WTC11 (cell line): ENCODE measurements around the gene RFX4. TPM values are rescaled to one million over a fixed set of nuclear protein-coding genes. Genes with fewer than 3 reads are reported as not detected.

ENCODE experiments used
- ATAC-seq: fragments of 200-7000 bp; cut with Tn5 transposase; 2 replicates; pipeline ENCODE4 v1.10.0; 2021; ENCODE audit warnings: mild to moderate bottlenecking, moderate library complexity
- CTCF ChIA-PET: fragments of 300-600 bp; sonication (Branson Sonifier 250); formaldehyde crosslinking; loops from one replicate; lab custom pipeline; 2021; ENCODE audit warnings: antibody characterized with exemption; lab: Charles Lee
- POLR2A ChIA-PET: fragments of 350-600 bp; sonication (Branson Sonifier 250); formaldehyde crosslinking; loops from one replicate; lab custom pipeline; 2021; ENCODE audit warnings: antibody characterized with exemption; lab: Charles Lee
- DNase-seq: peaks from one replicate; pipeline ENCODE4 v3.0.0; 2021; ENCODE audit warnings: low spot score
- H3K27ac Mint-ChIP-seq: 2 replicates; pipeline ENCODE4 v1.8.0; 2021; ENCODE audit warnings: mixed read lengths
- H3K27me3 Mint-ChIP-seq: 2 replicates; pipeline ENCODE4 v1.8.0; 2021; ENCODE audit warnings: low read depth, mild to moderate bottlenecking, moderate library complexity, mixed read lengths
- H3K36me3 Mint-ChIP-seq: 2 replicates; pipeline ENCODE4 v1.8.0; 2021; ENCODE audit warnings: mixed read lengths
- H3K4me1 Mint-ChIP-seq: 2 replicates; pipeline ENCODE4 v1.8.0; 2022; ENCODE audit warnings: mixed read lengths
- H3K4me3 Mint-ChIP-seq: 2 replicates; pipeline ENCODE4 v1.8.0; 2021; ENCODE audit warnings: mild to moderate bottlenecking, moderate library complexity, mixed read lengths
- H3K9me3 Mint-ChIP-seq: 2 replicates; pipeline ENCODE4 v1.8.0; 2021; ENCODE audit warnings: mixed read lengths
- ATF1 ChIP-seq: sonication (generic); formaldehyde crosslinking; IDR thresholded peaks from 2 replicates; pipeline ENCODE4 v1.8.1; 2023; ENCODE audit warnings: mild to moderate bottlenecking, moderate library complexity, missing genetic modification reagents
- FOXJ3 ChIP-seq: sonication (generic); formaldehyde crosslinking; IDR thresholded peaks from 2 replicates; pipeline ENCODE4 v1.9.0; 2021; ENCODE audit warnings: missing genetic modification reagents, mild to moderate bottlenecking, borderline replicate concordance
- JUN ChIP-seq: sonication (generic); formaldehyde crosslinking; IDR thresholded peaks from 2 replicates; pipeline ENCODE4 v1.8.0; 2023; ENCODE audit warnings: mild to moderate bottlenecking, missing genetic modification reagents
- MYBL2 ChIP-seq: sonication (generic); formaldehyde crosslinking; IDR thresholded peaks from 2 replicates; pipeline ENCODE4 v1.8.1; 2023; ENCODE audit warnings: mild to moderate bottlenecking, moderate library complexity, missing genetic modification reagents
- PRRX2 ChIP-seq: fragments of 250-450 bp; sonication (Bioruptor Pico); IDR thresholded peaks from 2 replicates; pipeline ENCODE4 v1.8.0; 2021; ENCODE audit warnings: mild to moderate bottlenecking
- RELA ChIP-seq: sonication (generic); formaldehyde crosslinking; IDR thresholded peaks from 2 replicates; pipeline ENCODE4 v1.8.1; 2022; ENCODE audit warnings: missing genetic modification reagents, mild to moderate bottlenecking, borderline replicate concordance
- SOX15 ChIP-seq: fragments of 250-450 bp; sonication (Bioruptor Pico); IDR thresholded peaks from 2 replicates; pipeline ENCODE4 v1.9.0; 2021; ENCODE audit warnings: mild to moderate bottlenecking
- ZNF138 ChIP-seq: sonication (generic); formaldehyde crosslinking; conservative IDR thresholded peaks from 2 replicates; pipeline ENCODE4 v1.8.1; 2022; ENCODE audit warnings: mild to moderate bottlenecking, moderate library complexity, missing genetic modification reagents
- ZNF263 ChIP-seq: sonication (generic); formaldehyde crosslinking; IDR thresholded peaks from 2 replicates; pipeline ENCODE4 v1.8.1; 2022; ENCODE audit warnings: low read depth, mild to moderate bottlenecking, moderate library complexity, missing genetic modification reagents
- ZNF423 ChIP-seq: fragments of 250-450 bp; sonication (Bioruptor Pico); IDR thresholded peaks from 2 replicates; pipeline ENCODE4 v2.1.2; 2022; ENCODE audit warnings: mild to moderate bottlenecking, moderate library complexity
- total RNA-seq: library from RNA; stranded (reverse); gene quantifications from 3 replicates; pipeline ENCODE4 v1.2.3, GENCODE V29; 2021
- TF ChIP-seq, protein P1 (sequence below): sonication (generic); formaldehyde crosslinking; IDR thresholded peaks from 2 replicates; pipeline ENCODE4 v1.8.1; 2023; ENCODE audit warnings: mild to moderate bottlenecking, missing genetic modification reagents, moderate library complexity
- TF ChIP-seq, protein P2 (sequence below): sonication (generic); formaldehyde crosslinking; IDR thresholded peaks from 2 replicates; pipeline ENCODE4 v1.8.1; 2022; ENCODE audit warnings: missing genetic modification reagents, borderline replicate concordance
- TF ChIP-seq, protein P3 (sequence below): fragments of 250-450 bp; sonication (Bioruptor Pico); IDR thresholded peaks from 2 replicates; pipeline ENCODE4 v1.9.0; 2021; ENCODE audit warnings: mild to moderate bottlenecking
- TF ChIP-seq, protein P4 (sequence below): sonication (generic); formaldehyde crosslinking; IDR thresholded peaks from 2 replicates; pipeline ENCODE4 v1.8.1; 2023; ENCODE audit warnings: mild to moderate bottlenecking, missing genetic modification reagents
- TF ChIP-seq, protein P5 (sequence below): sonication (generic); formaldehyde crosslinking; IDR thresholded peaks from 2 replicates; pipeline ENCODE4 v1.8.1; 2023; ENCODE audit warnings: mild to moderate bottlenecking, missing genetic modification reagents

Gene RFX4
- total RNA-seq, 1 experiment from 2014 or later = 0.26 TPM

DNA sequence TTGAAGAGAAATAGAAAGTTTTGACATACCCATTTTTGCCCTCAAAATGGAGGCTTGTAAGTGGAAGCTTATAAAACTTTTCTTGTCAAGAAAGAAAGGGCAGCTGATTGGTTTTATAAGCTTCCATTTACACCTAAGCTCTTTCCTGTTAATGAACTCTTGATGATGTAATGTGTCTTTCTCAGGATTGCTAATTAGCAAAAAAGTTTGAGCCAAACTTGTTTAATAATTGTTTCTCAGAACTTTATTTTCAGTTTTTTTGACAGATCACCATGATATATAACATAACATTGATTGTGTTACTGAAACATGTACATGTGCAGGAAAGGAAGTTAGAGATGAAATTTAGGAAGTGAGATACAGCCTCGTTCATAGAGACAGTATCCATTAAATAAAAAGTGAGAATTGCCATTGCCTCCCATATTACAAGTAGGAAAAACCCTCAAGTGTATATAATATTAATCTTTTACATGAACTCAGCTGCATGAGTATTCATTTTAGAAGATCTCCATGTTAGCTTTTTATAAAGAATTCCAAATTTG is 218.4 kb downstream of the RFX4 start:
- no peak overlapping the region for H3K27ac Mint-ChIP-seq
- no peak for TF ChIP-seq ZNF138 (CRISPR knock-in tag)
- DNase-seq (no peak), ATAC-seq (no peak)
- no peak overlapping the region for H3K4me3 Mint-ChIP-seq
- peaks cover 13% of the 10 kb centered on the region for H3K36me3 Mint-ChIP-seq
- POLR2A ChIA-PET = no interaction called here
- no peaks in the 10 kb centered on the region for H3K9me3 Mint-ChIP-seq
- CTCF ChIA-PET = interaction anchor here (1.9 to 2.7 kb wide), 2 partner anchors 11 to 41 kb away, joined by 5 to 7 read pairs; no protein-coding TSS in a partner anchor
- peaks cover 7% of the 10 kb centered on the region; the same call in 1 of the 2 replicates for H3K4me1 Mint-ChIP-seq
- H3K27me3 Mint-ChIP-seq = no peaks in the 10 kb centered on the region

DNA sequence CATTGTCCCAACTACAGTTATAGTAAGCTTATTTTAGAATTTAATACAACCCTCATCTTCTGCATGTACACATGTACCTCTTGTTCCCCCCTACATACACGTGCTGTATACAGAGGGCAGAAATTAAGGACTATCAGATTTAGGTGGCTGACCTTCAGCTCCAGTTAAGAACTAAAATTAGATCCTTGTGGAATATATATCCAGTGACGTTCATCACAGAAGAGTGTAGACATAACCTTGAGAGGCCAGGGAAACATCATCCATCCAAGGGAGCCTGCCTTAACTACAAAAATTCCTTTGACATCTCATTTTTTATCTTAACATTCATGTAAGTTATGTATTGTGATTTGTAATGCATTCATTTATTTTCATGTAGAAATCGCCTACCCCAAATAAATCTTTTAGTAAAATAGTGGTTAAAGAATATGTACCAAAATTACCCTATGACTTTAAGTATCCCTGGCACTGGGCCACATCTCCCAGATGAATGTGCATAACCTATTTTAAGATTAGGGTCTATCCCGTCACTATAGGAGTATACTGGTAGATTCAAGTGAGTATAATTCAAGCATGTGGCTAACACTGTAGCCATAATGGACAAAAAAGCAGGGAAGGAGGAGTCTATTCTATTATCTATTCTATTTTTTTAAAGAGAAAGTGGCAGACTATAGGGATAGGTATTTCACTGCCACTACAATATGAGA is 219.2 kb downstream of the RFX4 start:
- ChIA-PET CTCF (no interaction called here), POLR2A (no interaction called here)
- DNase-seq = no peak
- no peak for ATAC-seq
- H3K36me3 Mint-ChIP-seq = peaks cover 14% of the 10 kb centered on the region
- H3K9me3 Mint-ChIP-seq = no peaks in the 10 kb centered on the region
- H3K27ac Mint-ChIP-seq = no peak overlapping the region
- TF ChIP-seq ZNF423 (no peak), MYBL2 (CRISPR knock-in tag) (no peak), RELA (CRISPR knock-in tag) (no peak), FOXJ3 (CRISPR knock-in tag) (no peak), ZNF263 (CRISPR knock-in tag) (no peak), PRRX2 (CRISPR knock-in tag) (no peak), SOX15 (CRISPR knock-in tag) (no peak), ATF1 (CRISPR knock-in tag) (no peak), JUN (no peak)
- TF ChIP-seq, protein P1, sequence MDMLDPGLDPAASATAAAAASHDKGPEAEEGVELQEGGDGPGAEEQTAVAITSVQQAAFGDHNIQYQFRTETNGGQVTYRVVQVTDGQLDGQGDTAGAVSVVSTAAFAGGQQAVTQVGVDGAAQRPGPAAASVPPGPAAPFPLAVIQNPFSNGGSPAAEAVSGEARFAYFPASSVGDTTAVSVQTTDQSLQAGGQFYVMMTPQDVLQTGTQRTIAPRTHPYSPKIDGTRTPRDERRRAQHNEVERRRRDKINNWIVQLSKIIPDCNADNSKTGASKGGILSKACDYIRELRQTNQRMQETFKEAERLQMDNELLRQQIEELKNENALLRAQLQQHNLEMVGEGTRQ (CRISPR knock-in tag) = no peak
- TF ChIP-seq, protein P2, sequence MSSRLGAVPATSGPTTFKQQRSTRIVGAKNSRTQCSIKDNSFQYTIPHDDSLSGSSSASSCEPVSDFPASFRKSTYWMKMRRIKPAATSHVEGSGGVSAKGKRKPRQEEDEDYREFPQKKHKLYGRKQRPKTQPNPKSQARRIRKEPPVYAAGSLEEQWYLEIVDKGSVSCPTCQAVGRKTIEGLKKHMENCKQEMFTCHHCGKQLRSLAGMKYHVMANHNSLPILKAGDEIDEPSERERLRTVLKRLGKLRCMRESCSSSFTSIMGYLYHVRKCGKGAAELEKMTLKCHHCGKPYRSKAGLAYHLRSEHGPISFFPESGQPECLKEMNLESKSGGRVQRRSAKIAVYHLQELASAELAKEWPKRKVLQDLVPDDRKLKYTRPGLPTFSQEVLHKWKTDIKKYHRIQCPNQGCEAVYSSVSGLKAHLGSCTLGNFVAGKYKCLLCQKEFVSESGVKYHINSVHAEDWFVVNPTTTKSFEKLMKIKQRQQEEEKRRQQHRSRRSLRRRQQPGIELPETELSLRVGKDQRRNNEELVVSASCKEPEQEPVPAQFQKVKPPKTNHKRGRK = no peak
- TF ChIP-seq, protein P3, sequence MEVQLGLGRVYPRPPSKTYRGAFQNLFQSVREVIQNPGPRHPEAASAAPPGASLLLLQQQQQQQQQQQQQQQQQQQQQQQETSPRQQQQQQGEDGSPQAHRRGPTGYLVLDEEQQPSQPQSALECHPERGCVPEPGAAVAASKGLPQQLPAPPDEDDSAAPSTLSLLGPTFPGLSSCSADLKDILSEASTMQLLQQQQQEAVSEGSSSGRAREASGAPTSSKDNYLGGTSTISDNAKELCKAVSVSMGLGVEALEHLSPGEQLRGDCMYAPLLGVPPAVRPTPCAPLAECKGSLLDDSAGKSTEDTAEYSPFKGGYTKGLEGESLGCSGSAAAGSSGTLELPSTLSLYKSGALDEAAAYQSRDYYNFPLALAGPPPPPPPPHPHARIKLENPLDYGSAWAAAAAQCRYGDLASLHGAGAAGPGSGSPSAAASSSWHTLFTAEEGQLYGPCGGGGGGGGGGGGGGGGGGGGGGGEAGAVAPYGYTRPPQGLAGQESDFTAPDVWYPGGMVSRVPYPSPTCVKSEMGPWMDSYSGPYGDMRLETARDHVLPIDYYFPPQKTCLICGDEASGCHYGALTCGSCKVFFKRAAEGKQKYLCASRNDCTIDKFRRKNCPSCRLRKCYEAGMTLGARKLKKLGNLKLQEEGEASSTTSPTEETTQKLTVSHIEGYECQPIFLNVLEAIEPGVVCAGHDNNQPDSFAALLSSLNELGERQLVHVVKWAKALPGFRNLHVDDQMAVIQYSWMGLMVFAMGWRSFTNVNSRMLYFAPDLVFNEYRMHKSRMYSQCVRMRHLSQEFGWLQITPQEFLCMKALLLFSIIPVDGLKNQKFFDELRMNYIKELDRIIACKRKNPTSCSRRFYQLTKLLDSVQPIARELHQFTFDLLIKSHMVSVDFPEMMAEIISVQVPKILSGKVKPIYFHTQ (CRISPR knock-in tag) = no peak
- TF ChIP-seq, protein P4, sequence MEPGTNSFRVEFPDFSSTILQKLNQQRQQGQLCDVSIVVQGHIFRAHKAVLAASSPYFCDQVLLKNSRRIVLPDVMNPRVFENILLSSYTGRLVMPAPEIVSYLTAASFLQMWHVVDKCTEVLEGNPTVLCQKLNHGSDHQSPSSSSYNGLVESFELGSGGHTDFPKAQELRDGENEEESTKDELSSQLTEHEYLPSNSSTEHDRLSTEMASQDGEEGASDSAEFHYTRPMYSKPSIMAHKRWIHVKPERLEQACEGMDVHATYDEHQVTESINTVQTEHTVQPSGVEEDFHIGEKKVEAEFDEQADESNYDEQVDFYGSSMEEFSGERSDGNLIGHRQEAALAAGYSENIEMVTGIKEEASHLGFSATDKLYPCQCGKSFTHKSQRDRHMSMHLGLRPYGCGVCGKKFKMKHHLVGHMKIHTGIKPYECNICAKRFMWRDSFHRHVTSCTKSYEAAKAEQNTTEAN (CRISPR knock-in tag) = no peak
- TF ChIP-seq, protein P5, sequence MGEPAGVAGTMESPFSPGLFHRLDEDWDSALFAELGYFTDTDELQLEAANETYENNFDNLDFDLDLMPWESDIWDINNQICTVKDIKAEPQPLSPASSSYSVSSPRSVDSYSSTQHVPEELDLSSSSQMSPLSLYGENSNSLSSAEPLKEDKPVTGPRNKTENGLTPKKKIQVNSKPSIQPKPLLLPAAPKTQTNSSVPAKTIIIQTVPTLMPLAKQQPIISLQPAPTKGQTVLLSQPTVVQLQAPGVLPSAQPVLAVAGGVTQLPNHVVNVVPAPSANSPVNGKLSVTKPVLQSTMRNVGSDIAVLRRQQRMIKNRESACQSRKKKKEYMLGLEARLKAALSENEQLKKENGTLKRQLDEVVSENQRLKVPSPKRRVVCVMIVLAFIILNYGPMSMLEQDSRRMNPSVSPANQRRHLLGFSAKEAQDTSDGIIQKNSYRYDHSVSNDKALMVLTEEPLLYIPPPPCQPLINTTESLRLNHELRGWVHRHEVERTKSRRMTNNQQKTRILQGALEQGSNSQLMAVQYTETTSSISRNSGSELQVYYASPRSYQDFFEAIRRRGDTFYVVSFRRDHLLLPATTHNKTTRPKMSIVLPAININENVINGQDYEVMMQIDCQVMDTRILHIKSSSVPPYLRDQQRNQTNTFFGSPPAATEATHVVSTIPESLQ = no peak
- TF ChIP-seq, all 79 proteins: peak for 0
- Mint-ChIP-seq H3K4me1 (peaks cover 7% of the 10 kb centered on the region; the same call in 1 of the 2 replicates), H3K4me3 (no peak overlapping the region), H3K27me3 (no peaks in the 10 kb centered on the region)
